Measurements from ENCODE around the gene SCYL3. TPM values are rescaled to one million over a fixed set of nuclear protein-coding genes. Genes with fewer than 3 reads are reported as not detected.

The SCYL3 gene
- total RNA-seq, 1 donor from 2014 or later: 5.6 TPM

DNA sequence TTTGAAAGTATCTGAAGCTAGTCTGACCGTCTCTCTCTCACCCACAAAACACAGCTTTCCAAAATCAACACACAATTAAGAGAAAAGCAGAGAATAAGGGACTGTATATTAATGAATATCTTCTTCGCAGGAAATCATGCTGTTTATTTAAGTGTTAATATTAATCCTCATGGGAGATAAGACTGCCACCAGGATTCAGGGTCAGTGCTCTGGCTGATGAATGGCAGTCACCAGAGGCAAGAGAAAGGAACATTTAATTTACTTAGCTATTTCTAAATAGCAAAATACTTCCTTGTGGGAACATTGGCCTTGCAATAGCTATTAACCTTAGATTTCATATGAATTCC is 2.2 kb downstream of the SCYL3 start:
- TF ChIP-seq, protein P1, sequence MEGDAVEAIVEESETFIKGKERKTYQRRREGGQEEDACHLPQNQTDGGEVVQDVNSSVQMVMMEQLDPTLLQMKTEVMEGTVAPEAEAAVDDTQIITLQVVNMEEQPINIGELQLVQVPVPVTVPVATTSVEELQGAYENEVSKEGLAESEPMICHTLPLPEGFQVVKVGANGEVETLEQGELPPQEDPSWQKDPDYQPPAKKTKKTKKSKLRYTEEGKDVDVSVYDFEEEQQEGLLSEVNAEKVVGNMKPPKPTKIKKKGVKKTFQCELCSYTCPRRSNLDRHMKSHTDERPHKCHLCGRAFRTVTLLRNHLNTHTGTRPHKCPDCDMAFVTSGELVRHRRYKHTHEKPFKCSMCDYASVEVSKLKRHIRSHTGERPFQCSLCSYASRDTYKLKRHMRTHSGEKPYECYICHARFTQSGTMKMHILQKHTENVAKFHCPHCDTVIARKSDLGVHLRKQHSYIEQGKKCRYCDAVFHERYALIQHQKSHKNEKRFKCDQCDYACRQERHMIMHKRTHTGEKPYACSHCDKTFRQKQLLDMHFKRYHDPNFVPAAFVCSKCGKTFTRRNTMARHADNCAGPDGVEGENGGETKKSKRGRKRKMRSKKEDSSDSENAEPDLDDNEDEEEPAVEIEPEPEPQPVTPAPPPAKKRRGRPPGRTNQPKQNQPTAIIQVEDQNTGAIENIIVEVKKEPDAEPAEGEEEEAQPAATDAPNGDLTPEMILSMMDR (IDR thresholded peaks at IDR 0.05; ENCODE audit: borderline replicate concordance): no peak
- no peak overlapping the region for H3K27ac ChIP-seq (replicated peaks)
- H3K4me1 ChIP-seq: peaks cover 41% of the 10 kb centered on the region
- intact Hi-C loops (cut with micrococcal nuclease): no loop called here
- no peak for DNase-seq
- H3K4me3 ChIP-seq: no peak overlapping the region
- H3K27me3 ChIP-seq (ENCODE audit: low read depth): no peaks in the 10 kb centered on the region
- peaks cover 23% of the 10 kb centered on the region for H3K36me3 ChIP-seq
- no peaks in the 10 kb centered on the region for H3K9me3 ChIP-seq (replicated peaks)

DNA sequence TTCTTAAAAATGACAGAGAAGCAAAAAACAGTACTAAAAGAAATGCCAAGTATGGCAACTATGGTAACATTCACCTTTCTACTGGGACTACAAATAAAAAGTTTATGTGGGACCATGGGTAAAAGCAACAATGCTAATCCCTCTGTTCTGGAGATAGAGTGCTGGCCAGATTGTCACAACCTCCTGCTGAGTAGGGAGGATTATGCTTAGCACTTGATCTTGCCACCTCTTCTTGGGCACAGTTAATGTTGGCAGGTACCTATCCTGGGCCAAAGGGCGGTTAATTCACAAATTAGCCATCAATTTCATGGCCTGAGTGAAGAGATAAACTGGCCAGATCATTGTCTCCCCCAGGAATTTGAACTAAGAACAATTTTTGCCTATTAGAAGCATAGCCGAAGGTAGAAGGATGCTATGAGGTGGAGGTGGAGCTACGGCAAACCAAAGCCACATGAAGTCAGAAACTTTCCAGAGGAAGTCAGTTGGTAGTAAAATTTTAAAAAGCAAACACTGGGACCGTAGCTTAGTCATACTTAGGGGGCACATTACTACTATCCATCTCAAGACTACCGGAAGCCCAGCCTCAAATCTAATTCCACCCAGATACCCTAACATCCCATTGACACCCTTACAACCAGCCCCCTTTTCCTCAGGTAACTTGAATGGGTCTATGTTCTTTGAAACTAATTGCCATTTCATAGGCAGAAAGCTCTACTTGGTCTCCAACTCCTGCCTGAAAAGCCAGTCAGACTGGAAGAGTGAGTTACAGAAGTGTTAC is 2.7 kb downstream of the SCYL3 start:
- H3K4me3 ChIP-seq: no peak overlapping the region
- TF ChIP-seq, protein P1 (IDR thresholded peaks at IDR 0.05; ENCODE audit: borderline replicate concordance): no peak
- H3K9me3 ChIP-seq (replicated peaks): no peaks in the 10 kb centered on the region
- intact Hi-C loops (cut with micrococcal nuclease): no loop called here
- no peak overlapping the region for H3K27ac ChIP-seq (replicated peaks)
- H3K27me3 ChIP-seq (ENCODE audit: low read depth): no peaks in the 10 kb centered on the region
- peaks cover 28% of the 10 kb centered on the region for H3K36me3 ChIP-seq
- DNase-seq: no peak
- peaks cover 41% of the 10 kb centered on the region for H3K4me1 ChIP-seq

DNA sequence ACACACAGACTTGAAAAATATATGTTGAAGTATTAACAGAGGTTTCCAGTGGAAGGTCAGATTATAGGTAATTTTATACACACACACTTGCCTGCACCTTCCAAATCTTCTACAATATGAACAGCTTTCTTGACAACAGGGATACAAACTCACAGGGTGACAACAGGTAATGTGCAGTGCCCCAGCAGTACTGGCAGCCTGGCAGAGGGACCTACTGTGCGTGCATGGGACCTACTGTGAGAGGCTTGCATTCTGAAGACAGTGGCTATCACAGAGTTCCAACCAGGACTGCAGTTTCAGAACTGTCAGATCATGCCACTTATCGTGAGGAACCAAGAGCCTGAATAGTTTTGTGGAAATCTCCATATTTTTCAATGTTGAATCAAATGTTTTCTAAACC is 3.8 kb downstream of the SCYL3 start:
- no peak for DNase-seq
- Histone ChIP-seq H3K36me3 (peaks cover 38% of the 10 kb centered on the region), H3K27me3 (ENCODE audit: low read depth) (no peaks in the 10 kb centered on the region), H3K9me3 (replicated peaks) (no peaks in the 10 kb centered on the region), H3K27ac (replicated peaks) (no peak overlapping the region), H3K4me3 (no peak overlapping the region), H3K4me1 (peaks cover 41% of the 10 kb centered on the region)
- TF ChIP-seq, protein P1 (IDR thresholded peaks at IDR 0.05; ENCODE audit: borderline replicate concordance): no peak
- intact Hi-C loops (cut with micrococcal nuclease): no loop called here

DNA sequence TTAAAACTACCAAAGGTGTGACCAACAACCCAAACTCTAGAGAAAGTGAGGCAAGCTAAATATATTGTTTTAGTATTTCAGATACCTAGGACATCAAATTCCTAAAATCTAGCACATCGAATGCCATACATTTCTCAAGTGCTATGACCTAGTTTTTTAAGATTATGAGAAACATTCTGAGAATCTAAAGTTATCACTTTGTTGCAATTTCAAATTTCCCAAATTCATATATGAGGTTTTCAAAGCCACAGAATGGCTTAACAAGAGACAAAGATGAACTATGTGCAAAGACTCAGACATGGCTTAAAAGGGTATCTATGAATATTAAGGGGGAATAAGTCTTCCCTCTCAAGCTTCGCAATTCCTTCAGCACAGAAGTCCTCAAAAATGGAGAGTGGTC is 6.8 kb downstream of the SCYL3 start:
- Histone ChIP-seq H3K36me3 (peaks cover 44% of the 10 kb centered on the region), H3K27ac (replicated peaks) (no peak overlapping the region), H3K4me1 (peaks cover 22% of the 10 kb centered on the region), H3K4me3 (no peak overlapping the region), H3K27me3 (ENCODE audit: low read depth) (no peaks in the 10 kb centered on the region), H3K9me3 (replicated peaks) (no peaks in the 10 kb centered on the region)
- no peak for DNase-seq
- intact Hi-C loops (cut with micrococcal nuclease): no loop called here
- TF ChIP-seq, protein P1 (IDR thresholded peaks at IDR 0.05; ENCODE audit: borderline replicate concordance): no peak

- TF ChIP-seq, protein P1 (IDR thresholded peaks at IDR 0.05; ENCODE audit: borderline replicate concordance): no peak
- Histone ChIP-seq H3K4me3 (no peak overlapping the region), H3K27me3 (ENCODE audit: low read depth) (no peaks in the 10 kb centered on the region), H3K9me3 (replicated peaks) (no peaks in the 10 kb centered on the region), H3K4me1 (peaks cover 17% of the 10 kb centered on the region), H3K36me3 (peaks cover 45% of the 10 kb centered on the region), H3K27ac (replicated peaks) (no peak overlapping the region)
- intact Hi-C loops (cut with micrococcal nuclease): no loop called here
- DNase-seq: no peak
Observed at GRCh38 chr1:169886422-169886821, 7.3 kb downstream of the SCYL3 start.

Data from left ventricle myocardium inferior (tissue), 1 donor.